Measurements from ENCODE around the gene LRIT1.

Gene LRIT1

DNA sequence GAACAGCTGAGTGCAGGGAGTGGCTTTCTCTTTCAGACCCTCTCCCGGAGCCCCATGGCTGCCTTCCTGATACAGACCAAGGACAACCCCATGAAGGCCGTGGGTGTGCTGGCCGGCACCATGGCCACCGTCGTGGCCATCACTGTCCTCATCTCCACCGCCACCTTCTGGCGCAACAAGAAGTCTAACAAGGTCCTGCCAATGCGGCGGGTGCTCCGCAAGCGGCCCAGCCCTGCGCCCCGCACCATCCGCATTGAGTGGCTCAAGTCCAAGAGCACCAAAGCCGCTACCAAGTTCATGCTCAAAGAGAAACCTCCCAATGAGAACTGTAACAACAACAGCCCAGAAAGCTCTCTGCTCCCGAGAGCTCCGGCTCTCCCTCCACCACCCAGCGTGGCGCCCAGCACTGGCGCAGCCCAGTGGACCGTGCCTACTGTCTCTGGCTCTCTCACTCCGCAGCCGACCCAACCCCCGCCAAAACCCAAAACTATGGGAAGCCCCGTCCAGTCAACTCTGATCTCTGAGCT, 27.2 kb downstream of the LRIT1 start:
- no peak for FAIRE-seq

DNA sequence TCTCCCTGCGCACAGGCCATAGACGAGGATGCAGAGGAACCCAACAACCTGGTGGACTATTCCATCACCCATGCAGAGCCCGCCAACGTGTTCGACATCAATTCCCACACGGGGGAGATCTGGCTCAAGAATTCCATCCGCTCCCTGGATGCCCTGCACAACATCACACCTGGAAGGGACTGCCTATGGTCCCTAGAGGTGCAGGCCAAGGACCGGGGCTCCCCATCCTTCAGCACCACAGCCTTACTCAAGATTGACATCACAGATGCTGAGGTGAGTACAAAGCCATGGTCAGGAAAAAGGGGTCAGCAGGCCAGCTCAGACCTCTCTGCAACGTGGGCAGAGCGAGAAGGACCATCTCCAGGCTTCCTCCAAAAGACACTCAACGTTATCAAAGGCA, 28.3 kb downstream of the LRIT1 start:
- FAIRE-seq, result no peak

GRCh38 chr10:84212014-84212413, 29.3 kb downstream of the LRIT1 start:
- FAIRE-seq, result no peak

DNA sequence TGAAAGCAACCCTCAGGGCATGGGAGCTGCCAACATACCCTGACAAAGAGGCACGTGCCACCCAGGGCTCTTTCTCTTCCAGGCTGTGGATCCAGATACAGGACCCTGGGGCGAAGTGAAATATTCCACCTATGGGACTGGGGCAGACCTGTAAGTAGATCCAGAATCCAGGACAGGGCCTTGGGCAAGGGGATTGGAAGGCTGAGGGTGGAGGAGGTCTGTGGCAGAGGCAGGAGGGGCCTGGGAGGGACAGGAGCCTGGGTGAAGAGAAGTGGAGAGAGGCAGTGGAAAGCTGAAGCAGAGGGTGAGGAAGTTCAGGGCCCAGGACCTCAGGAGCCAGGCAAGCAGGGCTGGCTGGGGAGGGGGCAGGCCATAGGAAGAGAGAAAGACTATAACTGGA, 29.8 kb downstream of the LRIT1 start:
- no peak for FAIRE-seq

GRCh38 chr10:84208023-84208422, 33.3 kb downstream of the LRIT1 start:
- no peak for FAIRE-seq

DNA sequence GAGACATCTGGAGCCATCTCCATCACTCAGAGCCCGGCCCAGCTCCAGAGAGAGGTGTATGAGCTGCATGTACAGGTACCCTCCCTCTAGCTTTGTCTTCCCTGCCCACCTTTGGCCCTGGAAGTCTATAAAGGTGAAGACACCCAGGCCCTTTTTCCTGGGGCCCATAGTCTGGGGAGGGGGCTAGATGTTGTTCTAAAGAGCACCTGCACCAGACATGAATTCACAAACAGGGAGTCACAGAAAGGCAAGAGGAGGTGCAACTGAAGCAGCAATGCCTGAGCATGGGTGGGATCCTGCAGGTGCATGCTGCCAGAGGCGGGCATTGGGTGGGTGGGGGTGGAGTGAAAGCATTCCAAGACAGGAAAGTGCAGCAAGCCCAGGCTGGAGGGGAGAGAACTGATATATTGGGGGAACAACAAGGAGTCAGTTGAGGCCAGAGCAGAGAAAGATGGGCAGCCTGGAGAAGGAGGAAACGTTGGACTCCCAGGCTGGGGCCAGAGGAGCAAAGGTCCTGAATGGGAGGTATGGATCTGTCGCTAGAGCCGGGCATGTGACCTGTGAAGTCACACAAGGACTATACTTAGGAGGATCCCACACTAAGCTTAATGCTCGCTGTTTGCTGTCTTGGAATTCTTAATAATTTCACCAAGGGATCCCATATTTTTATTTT, 35.4 kb downstream of the LRIT1 start:
- no peak for FAIRE-seq

GRCh38 chr10:84205049-84205852, 36.1 kb downstream of the LRIT1 start:
- no peak for FAIRE-seq

DNA sequence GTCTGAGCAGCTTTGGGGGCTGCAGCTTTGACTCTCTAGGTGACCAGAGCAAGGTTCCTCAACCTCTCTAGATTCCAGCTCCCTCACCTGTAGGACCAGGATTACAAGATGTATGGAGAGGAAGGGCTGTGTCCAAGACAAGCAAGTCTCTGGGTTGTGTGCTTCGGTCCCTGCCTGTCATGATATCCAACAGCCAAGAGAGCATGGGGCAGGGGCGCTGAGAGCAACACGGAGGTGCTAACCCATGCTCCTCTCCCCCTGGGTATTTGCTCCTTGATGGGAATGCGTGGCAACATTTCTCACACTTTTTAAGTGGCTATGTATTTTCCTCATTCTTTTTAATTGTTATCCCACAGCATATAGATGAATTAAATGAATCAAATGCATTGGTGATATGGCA, 36.7 kb downstream of the LRIT1 start:
- FAIRE-seq, result no peak

- FAIRE-seq, result no peak
These were observed 37.2 kb downstream of the LRIT1 start for GRCh38 chr10:84204122-84204521.

- no peak for FAIRE-seq
These were observed 39.0 kb downstream of the LRIT1 start for GRCh38 chr10:84202349-84202748.

GRCh38 chr10:84201682-84202081, 39.7 kb downstream of the LRIT1 start:
- no peak for FAIRE-seq

- no peak for FAIRE-seq
These were observed 40.1 kb downstream of the LRIT1 start for GRCh38 chr10:84201244-84201606.

GRCh38 chr10:84200537-84201243, 40.7 kb downstream of the LRIT1 start:
- no peak for FAIRE-seq

DNA sequence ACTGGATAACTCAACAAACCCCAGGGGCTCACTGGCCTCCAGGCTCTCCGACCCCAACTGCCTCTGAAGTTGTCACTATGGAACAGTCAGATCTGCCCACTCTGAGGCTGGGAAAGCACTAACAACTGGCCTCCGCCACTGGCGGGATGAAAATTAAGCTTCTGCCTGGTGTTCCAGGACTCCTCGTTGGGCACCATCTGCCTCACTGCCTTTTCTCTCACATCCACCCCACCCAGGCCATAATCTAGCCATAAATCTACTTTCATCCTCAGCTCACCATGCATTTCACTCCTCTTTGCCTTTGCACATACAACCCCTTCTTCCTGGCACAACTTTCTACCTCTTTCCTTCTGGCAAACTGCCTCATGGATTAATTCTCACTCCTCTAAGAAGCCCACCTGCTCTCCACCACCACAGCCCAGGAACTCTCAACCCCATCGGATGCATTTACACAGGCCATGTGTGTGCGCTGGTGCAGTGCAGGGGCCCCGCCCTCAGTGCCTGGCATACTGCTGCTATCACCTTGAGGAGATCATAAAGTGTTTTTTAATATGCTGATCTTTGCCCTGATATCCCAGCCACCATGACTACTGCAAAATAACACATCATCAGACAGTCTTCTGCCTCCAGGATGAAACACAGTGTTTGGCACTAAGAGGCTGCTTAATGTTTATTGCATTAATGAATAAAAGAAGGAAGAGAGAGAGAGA, 43.0 kb downstream of the LRIT1 start:
- FAIRE-seq, result no peak

- no peak for FAIRE-seq
These were observed 43.7 kb downstream of the LRIT1 start for GRCh38 chr10:84197643-84198042.

DNA sequence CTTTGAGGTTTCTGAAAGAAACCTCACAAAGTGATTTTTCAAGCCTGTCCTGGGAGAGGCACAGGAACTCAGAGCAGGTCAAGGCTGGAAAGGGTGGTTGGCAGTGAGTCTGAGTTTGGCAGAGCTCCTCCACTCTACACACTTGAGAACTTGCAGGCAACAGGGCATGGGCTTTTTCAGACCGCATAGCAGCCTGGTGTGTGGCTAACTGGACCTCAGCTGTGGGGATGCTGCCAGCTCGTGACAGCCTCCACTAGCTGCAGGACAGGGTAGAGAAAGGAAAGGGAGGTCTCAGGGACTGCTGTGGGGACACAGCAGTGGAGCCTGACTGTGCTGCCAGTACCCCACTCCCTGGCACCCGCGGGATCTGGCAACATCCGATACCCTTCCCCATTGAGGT, 44.4 kb downstream of the LRIT1 start:
- no peak for FAIRE-seq

DNA sequence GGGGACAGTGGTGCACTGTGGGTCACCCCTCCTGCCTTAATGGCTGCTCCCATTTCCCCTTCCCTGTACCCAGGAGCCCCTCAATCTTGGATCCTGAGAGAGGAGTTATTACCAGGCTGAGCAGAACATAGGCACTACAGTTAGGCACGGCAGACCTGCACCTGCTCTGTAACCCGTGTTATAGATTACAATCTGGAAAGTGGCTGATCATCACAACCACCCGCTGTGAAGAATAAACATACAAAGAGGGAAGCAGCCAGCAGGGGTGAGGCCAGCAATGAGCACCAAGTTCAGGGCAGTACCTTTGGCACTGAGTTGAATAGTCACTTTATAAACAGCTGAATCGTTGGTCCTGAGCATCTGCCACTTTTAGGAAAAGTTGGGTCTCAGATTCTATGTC, 45.3 kb downstream of the LRIT1 start:
- FAIRE-seq, result no peak

DNA sequence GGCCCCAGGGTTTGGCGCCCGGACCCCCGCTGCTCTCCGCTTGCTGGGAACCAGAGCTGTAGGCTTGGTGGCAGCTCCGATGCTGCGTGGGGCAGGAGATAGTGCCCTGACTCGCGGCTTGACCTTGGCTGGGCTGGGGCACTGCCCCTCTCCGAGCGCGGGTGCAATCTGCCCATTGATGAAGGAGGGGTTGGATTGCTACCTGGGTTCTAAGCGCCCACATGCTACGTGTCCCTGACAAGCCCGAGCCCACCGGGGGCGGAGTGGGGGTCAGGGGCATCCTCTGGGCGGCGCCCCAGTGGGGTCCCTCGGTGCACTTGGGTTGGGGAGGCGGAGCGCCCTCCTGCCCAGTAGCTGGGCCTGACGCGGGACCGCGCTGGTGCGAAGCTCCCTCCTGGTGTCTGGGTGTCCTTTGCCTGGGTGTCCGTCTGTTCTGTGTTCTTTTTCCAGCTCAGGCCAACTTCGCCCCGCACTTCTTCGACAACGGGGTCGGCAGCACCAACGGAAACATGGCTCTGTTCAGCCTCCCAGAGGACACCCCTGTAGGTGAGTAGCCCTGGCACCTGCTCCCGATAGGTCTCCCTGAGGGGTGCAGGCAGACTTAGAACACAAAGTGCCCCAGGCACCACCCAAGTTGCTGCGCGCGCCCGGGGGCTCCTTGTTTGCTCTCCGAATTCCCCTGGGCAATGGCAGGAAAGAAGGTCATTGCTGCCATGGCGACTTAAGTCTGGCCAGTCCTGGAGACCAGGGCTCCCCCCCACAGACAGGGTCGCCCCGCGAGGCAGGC, 46.1 kb downstream of the LRIT1 start:
- FAIRE-seq, result no peak

- FAIRE-seq, result no peak
These were observed 46.8 kb downstream of the LRIT1 start, which contains the start of gene CDHR1 for GRCh38 chr10:84194424-84195043. CDHR1 (plus strand) TSS chr10:84194537; CDS start chr10:84194761, 224 bp downstream.

DNA sequence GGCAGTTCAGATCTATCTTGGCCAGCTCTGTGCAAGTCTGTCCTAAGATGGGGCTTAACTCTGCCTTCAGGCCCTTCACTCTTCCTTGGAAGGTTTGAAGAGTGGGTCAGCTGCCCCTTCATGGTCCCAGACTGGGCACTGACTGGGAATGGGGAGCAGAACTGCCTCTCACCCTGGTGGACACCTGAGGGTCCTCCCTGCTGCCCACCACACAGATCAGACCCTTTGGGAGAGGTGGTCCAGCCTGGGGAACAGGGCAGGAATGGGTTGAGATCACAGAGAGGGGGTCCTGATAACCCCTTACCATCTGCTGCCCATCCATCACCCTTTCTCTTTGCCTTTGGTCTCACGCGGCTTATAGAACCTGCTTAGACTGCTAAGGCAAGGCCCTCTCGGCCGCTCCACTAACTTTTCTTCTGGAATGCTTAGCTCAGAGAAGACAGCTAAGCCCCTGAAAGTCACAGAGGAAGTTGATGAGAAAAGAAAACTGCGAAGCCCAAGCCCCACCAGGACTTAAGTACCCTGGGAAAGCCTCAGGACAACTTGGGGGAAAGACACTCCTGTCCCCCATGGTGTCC, 47.4 kb downstream of the LRIT1 start:
- no peak for FAIRE-seq

GRCh38 chr10:84193327-84193726, 48.0 kb downstream of the LRIT1 start:
- FAIRE-seq, result no peak

Measured in colon (tissue), 2 donors.